Tibial nerve (tissue), 4 donors: Measurements from ENCODE around the gene RAPGEF2.

ENCODE experiments used
- EP300 ChIP-seq, 2 donors: sonication (generic); formaldehyde crosslinking; IDR thresholded peaks; one replicate each; pipeline ENCODE4 v1.6.1; 2017; ENCODE audit warnings: antibody characterized with exemption in 2 of 2, mild to moderate bottlenecking in 1 of 2
- TF ChIP-seq, protein P1 (sequence below), 5 experiments: fragments of 200-600 bp in 3 of 5; fragments of 450-650 bp in 2 of 5; sonication (generic) in 3 of 5; IDR thresholded peaks; one replicate each; pipeline ENCODE4 v1.5.1; 2016 to 2019; ENCODE audit warnings: antibody characterized with exemption in 5 of 5, mild to moderate bottlenecking in 3 of 5, moderate library complexity in 2 of 5

GRCh38 chr4:159142241-159142640 is 39.4 kb downstream of the RAPGEF2 start:
- no peak for TF ChIP-seq EP300 (IDR thresholded peaks at IDR 0.05)
- TF ChIP-seq, protein P1, sequence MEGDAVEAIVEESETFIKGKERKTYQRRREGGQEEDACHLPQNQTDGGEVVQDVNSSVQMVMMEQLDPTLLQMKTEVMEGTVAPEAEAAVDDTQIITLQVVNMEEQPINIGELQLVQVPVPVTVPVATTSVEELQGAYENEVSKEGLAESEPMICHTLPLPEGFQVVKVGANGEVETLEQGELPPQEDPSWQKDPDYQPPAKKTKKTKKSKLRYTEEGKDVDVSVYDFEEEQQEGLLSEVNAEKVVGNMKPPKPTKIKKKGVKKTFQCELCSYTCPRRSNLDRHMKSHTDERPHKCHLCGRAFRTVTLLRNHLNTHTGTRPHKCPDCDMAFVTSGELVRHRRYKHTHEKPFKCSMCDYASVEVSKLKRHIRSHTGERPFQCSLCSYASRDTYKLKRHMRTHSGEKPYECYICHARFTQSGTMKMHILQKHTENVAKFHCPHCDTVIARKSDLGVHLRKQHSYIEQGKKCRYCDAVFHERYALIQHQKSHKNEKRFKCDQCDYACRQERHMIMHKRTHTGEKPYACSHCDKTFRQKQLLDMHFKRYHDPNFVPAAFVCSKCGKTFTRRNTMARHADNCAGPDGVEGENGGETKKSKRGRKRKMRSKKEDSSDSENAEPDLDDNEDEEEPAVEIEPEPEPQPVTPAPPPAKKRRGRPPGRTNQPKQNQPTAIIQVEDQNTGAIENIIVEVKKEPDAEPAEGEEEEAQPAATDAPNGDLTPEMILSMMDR (IDR thresholded peaks at IDR 0.05): no peak
